ENCODE data around the gene COL26A1.
"Not testable (repeated sequence)": the region's sequence is repeated elsewhere in the genome, so short reads cannot be mapped to it uniquely, and the experiment has no call there.

Gene COL26A1

GRCh38 chr7:101593556-101593955 lies 230.9 kb downstream of the COL26A1 start:
- DNase-seq: no peak

- no peak for DNase-seq
These were observed 232.1 kb downstream of the COL26A1 start for GRCh38 chr7:101594790-101595189.

- DNase-seq: no peak
These were observed 232.6 kb downstream of the COL26A1 start for GRCh38 chr7:101595246-101595645.

GRCh38 chr7:101595766-101596537 lies 233.3 kb downstream of the COL26A1 start:
- DNase-seq: no peak

- DNase-seq: no peak
These were observed 234.2 kb downstream of the COL26A1 start for GRCh38 chr7:101596898-101597297.

GRCh38 chr7:101597941-101598340 lies 235.3 kb downstream of the COL26A1 start:
- no peak for DNase-seq

GRCh38 chr7:101598422-101598985 lies 235.8 kb downstream of the COL26A1 start:
- DNase-seq: peak in 1 of 56 donors; percentile 19

GRCh38 chr7:101598986-101599771 lies 236.5 kb downstream of the COL26A1 start:
- no peak for DNase-seq

GRCh38 chr7:101599787-101600186 lies 237.1 kb downstream of the COL26A1 start:
- no peak for DNase-seq

- no peak for DNase-seq
These were observed 239.4 kb downstream of the COL26A1 start for GRCh38 chr7:101602082-101602481.

GRCh38 chr7:101602484-101603241 lies 240.0 kb downstream of the COL26A1 start:
- DNase-seq: peak in 49 of 56 donors; percentile 1 to 84 (median 27)

GRCh38 chr7:101604331-101604933 lies 241.8 kb downstream of the COL26A1 start:
- no peak for DNase-seq

GRCh38 chr7:101604934-101605332 lies 242.3 kb downstream of the COL26A1 start:
- DNase-seq: not testable (repeated sequence)

GRCh38 chr7:101605611-101606497 lies 243.2 kb downstream of the COL26A1 start:
- DNase-seq: no peak

GRCh38 chr7:101606498-101606923 lies 243.8 kb downstream of the COL26A1 start:
- DNase-seq: no peak
